ENCODE results near the gene OR51B4.

Gene OR51B4

DNA sequence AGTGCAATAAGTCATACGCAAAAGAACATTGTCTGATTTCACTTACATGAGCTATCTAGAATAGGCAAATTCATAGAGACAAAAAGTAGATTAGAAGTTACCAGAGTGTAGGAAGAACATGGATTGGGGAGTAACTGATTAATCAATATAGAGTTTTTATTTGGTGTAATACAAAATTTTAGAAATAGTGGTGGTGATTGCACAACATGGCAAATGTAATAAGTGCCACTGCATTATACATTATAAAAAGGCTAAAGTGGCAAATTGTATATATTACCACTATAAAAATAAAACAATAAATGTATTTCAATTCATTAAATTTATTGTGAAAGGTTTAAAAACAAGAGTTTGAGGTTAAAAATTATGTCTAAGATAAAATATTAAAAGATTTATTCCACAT lies 8.7 kb upstream of the OR51B4 start:
- no peak overlapping the region for H3K4me3 ChIP-seq (ENCODE audit: low read depth, low read length)
- TF ChIP-seq, protein P1, sequence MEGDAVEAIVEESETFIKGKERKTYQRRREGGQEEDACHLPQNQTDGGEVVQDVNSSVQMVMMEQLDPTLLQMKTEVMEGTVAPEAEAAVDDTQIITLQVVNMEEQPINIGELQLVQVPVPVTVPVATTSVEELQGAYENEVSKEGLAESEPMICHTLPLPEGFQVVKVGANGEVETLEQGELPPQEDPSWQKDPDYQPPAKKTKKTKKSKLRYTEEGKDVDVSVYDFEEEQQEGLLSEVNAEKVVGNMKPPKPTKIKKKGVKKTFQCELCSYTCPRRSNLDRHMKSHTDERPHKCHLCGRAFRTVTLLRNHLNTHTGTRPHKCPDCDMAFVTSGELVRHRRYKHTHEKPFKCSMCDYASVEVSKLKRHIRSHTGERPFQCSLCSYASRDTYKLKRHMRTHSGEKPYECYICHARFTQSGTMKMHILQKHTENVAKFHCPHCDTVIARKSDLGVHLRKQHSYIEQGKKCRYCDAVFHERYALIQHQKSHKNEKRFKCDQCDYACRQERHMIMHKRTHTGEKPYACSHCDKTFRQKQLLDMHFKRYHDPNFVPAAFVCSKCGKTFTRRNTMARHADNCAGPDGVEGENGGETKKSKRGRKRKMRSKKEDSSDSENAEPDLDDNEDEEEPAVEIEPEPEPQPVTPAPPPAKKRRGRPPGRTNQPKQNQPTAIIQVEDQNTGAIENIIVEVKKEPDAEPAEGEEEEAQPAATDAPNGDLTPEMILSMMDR (IDR thresholded peaks at IDR 0.05; ENCODE audit: low read depth, low read length, missing control alignments), result no peak
- DNase-seq (ENCODE audit: low read depth), result no peak
- in situ Hi-C loops (cut with HindIII; ENCODE audit: low sequenced_read_pairs), result no loop called here

DNA sequence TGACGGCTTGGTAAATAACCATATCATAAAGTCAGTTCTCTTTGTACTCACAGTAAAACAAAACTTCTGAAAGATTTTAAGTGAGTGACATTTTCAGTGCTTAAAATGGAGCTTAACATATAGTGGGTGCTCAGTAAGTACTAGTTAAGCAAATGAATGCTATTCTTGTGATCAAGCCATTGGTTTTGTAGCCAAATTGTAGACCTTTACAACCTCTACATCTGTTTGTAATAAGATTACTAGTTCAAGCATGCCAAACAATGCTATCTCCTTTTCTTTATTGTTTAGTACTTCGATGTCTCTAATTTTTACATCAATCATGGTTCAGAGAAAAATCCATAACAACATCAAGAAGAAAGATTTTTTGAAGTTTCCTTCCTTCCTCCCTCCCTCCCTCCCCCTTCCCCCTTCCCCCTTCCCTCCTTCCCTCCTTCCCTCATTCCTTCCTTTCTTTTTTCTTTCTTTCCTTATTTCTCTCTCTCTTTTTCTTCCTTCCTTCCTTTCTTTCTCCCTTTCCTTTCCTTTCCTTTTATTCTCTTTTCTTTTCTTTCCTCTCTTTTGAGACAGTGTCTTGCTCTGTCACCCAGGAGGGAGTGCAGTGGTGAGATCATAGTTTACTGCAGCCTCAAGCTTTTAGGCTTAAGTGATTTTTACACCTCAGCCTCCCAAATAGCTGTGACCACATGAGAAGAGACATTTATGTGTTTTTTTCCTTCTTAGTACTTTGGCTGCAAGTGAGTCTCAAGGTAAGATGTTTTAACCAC lies 5.7 kb upstream of the OR51B4 start:
- in situ Hi-C loops (cut with HindIII; ENCODE audit: low sequenced_read_pairs), result no loop called here
- TF ChIP-seq, protein P1 (IDR thresholded peaks at IDR 0.05; ENCODE audit: low read depth, low read length, missing control alignments), result no peak
- no peak overlapping the region for H3K4me3 ChIP-seq (ENCODE audit: low read depth, low read length)

GRCh38 chr11:5304046-5304445 lies 2.3 kb upstream of the OR51B4 start:
- DNase-seq (ENCODE audit: low read depth), result no peak
- H3K4me3 ChIP-seq (ENCODE audit: low read depth, low read length), result no peak overlapping the region
- TF ChIP-seq, protein P1 (IDR thresholded peaks at IDR 0.05; ENCODE audit: low read depth, low read length, missing control alignments), result no peak
- in situ Hi-C loops (cut with HindIII; ENCODE audit: low sequenced_read_pairs), result no loop called here

More for the DNA sequence above, 5.7 kb upstream of the OR51B4 start:
- no peak for DNase-seq (ENCODE audit: low read depth)

DNA sequence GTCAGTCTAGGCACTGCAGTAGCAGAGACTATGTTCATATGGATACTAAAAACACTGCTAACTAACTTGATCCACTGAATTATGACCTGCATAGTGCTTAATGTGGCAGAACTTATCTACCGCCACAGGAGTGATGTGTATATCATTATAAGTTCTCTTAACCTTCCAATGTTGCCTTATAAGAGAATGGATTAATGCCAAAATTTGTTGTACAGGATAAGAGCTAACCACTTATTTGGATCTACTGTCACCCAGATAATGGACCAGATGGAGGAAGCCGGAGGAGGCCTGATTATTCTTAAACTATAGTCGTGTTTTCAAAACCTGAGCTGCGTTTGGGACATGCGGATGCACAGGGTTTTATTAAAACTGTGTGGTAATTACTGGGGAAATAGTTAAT lies 1.9 kb upstream of the OR51B4 start:
- in situ Hi-C loops (cut with HindIII; ENCODE audit: low sequenced_read_pairs), result no loop called here
- no peak for DNase-seq (ENCODE audit: low read depth)
- TF ChIP-seq, protein P1 (IDR thresholded peaks at IDR 0.05; ENCODE audit: low read depth, low read length, missing control alignments), result no peak
- no peak overlapping the region for H3K4me3 ChIP-seq (ENCODE audit: low read depth, low read length)

GRCh38 chr11:5300251-5300650 lies 1.5 kb downstream of the OR51B4 start:
- in situ Hi-C loops (cut with HindIII; ENCODE audit: low sequenced_read_pairs), result no loop called here
- no peak overlapping the region for H3K4me3 ChIP-seq (ENCODE audit: low read depth, low read length)
- DNase-seq (ENCODE audit: low read depth), result no peak
- TF ChIP-seq, protein P1 (IDR thresholded peaks at IDR 0.05; ENCODE audit: low read depth, low read length, missing control alignments), result no peak

- no peak for DNase-seq (ENCODE audit: low read depth)
- TF ChIP-seq, protein P1 (IDR thresholded peaks at IDR 0.05; ENCODE audit: low read depth, low read length, missing control alignments), result no peak
- in situ Hi-C loops (cut with HindIII; ENCODE audit: low sequenced_read_pairs), result no loop called here
- no peak overlapping the region for H3K4me3 ChIP-seq (ENCODE audit: low read depth, low read length)
Observed at GRCh38 chr11:5298451-5298850, 3.3 kb downstream of the OR51B4 start.
